Measurements from ENCODE around the gene SMOC2.

SMOC2 gene

DNA sequence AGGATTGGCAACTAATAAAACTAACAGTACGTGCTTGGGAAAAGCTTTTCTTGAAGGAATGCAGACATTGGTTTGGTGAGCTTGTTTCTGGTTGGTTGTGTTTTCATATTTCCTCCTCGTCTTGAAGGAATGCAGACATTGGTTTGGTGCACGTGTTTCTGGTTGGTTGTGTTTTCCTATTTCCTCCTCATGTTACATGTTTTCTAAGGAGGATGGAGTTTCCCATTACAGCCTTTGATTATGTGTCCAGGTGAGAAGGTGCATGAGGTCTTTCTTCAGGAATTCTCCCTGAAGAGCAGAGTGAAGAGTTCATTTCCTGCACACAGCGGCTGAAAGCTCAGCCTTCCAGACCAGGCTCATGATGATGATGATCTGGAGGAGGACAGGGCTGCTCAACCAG, 190.6 kb downstream of the SMOC2 start:
- Histone ChIP-seq H3K36me3 (ENCODE audit: control insufficient read depth, insufficient read depth, low read length) (no peaks in the 10 kb centered on the region), H3K27me3 (ENCODE audit: control insufficient read depth, insufficient read depth, low read length) (no peaks in the 10 kb centered on the region), H3K4me1 (ENCODE audit: control insufficient read depth, insufficient read depth, low read length) (no peaks in the 10 kb centered on the region), H3K9ac (ENCODE audit: low read depth, low read length) (no peak overlapping the region), H3K4me3 (ENCODE audit: low read depth, low read length) (no peak overlapping the region), H3K9me3 (ENCODE audit: control insufficient read depth, insufficient read depth, low read length) (no peaks in the 10 kb centered on the region)

DNA sequence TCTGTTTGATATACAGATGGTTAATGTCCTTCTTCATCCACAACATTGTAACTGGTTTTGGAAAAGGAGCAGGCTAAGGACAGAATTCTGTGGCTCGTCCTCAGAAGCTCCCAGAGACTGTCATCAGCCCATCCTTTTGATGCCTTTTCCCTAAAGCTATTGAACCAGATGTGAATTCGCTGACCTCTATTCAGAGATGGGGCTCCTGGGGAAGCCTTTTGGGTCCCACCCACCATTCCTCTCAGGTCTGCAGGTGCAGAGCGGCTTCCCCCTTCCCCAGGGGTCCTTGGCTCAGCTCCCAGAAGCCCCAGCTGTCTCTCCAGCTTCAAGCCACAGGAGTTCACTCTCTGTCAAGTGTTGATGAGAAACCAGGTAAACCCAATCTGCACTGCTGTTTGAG, 191.7 kb downstream of the SMOC2 start:
- H3K27me3 ChIP-seq (ENCODE audit: control insufficient read depth, insufficient read depth, low read length) = no peaks in the 10 kb centered on the region
- H3K9me3 ChIP-seq (ENCODE audit: control insufficient read depth, insufficient read depth, low read length) = no peaks in the 10 kb centered on the region

DNA sequence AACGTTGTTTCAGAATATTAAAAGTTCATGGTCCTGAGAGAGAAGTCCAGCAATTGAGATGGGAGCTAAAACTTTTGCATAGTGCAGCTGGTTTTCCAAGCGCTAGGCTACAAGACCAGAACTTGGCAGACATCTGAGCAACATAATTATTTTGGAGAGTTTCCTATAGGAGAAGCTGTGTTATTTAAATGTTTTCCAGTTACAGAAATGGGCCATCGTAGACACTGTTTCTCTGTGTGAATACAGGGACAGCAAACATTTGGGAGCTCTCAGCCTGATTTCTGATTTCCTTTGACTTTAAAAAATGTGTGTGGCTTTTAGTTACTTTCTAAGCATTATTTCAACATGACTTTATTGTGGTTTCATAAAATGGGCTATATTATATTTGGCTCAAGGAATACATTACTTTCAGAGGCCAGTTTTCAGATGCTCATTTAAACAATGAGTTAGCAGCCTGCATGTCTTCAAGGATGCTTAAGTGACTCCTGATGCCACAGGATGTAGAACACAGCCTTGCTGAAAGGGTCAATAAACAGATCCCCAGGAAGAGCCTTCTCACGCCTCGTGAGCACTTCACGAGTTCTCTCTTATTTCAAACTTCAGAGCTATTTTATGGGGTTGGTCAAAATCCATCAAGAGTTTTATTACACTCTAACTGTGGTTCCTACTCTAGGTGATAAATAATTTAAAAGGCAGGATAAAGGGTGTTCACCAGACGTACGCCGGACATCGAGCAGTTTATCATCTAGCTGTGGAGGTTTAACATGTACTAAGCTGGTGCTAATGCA, 193.8 kb downstream of the SMOC2 start:
- no peaks in the 10 kb centered on the region for H3K9me3 ChIP-seq (ENCODE audit: control insufficient read depth, insufficient read depth, low read length)
- no peaks in the 10 kb centered on the region for H3K36me3 ChIP-seq (ENCODE audit: control insufficient read depth, insufficient read depth, low read length)
- H3K9ac ChIP-seq (ENCODE audit: low read depth, low read length) = no peak overlapping the region
- H3K27me3 ChIP-seq (ENCODE audit: control insufficient read depth, insufficient read depth, low read length) = no peaks in the 10 kb centered on the region
- no peaks in the 10 kb centered on the region for H3K4me1 ChIP-seq (ENCODE audit: control insufficient read depth, insufficient read depth, low read length)
- no peak overlapping the region for H3K4me3 ChIP-seq (ENCODE audit: low read depth, low read length)

More for the DNA sequence above, 191.7 kb downstream of the SMOC2 start:
- H3K36me3 ChIP-seq (ENCODE audit: control insufficient read depth, insufficient read depth, low read length) = no peaks in the 10 kb centered on the region
- H3K9ac ChIP-seq (ENCODE audit: low read depth, low read length) = no peak overlapping the region
- H3K4me1 ChIP-seq (ENCODE audit: control insufficient read depth, insufficient read depth, low read length) = no peaks in the 10 kb centered on the region
- H3K4me3 ChIP-seq (ENCODE audit: low read depth, low read length) = no peak overlapping the region

DNA sequence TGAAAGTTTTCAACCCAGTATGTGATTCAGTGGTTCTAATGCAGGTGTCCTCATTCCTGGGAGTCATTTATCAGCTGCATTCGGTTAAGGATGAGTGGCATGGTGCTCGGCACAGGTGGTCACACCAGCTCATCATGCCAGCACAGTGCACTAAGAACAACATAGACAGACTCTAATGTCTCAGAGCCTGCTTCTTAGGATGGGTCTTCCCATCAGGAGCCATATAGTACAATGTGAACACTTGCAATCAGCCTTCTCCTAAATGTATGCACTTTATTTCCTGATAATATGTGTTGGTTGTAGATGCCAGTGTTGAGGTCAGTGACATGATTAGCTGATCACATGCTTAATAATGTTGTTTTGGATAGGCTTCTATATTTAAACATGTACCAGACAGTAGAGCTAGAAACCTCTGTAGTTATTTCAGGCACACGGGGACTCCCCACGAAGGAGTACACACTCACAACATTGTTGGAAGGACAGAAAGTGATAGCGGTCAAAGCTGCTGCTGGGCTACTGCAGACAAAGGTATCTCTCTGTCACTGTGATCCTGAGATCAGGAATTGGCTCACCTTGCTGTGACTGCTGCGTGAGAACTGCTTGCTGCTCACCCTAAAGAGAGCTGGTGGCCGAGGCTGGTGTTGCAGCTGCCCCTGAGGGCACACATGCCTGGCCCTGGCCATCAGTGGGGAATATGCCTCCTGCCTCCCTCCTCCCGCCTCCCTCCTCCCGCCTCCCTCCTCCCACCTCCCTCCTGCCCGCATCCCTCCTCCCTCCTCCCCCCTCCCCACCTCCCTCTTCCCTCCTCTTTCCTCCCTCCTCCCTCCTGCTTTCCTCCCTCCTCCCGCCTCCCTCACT, 195.4 kb downstream of the SMOC2 start:
- no peaks in the 10 kb centered on the region for H3K27me3 ChIP-seq (ENCODE audit: control insufficient read depth, insufficient read depth, low read length)
- H3K36me3 ChIP-seq (ENCODE audit: control insufficient read depth, insufficient read depth, low read length) = no peaks in the 10 kb centered on the region
- H3K9me3 ChIP-seq (ENCODE audit: control insufficient read depth, insufficient read depth, low read length) = no peaks in the 10 kb centered on the region
- H3K4me1 ChIP-seq (ENCODE audit: control insufficient read depth, insufficient read depth, low read length) = peaks cover 3% of the 10 kb centered on the region
- H3K9ac ChIP-seq (ENCODE audit: low read depth, low read length) = no peak overlapping the region
- no peak overlapping the region for H3K4me3 ChIP-seq (ENCODE audit: low read depth, low read length)

DNA sequence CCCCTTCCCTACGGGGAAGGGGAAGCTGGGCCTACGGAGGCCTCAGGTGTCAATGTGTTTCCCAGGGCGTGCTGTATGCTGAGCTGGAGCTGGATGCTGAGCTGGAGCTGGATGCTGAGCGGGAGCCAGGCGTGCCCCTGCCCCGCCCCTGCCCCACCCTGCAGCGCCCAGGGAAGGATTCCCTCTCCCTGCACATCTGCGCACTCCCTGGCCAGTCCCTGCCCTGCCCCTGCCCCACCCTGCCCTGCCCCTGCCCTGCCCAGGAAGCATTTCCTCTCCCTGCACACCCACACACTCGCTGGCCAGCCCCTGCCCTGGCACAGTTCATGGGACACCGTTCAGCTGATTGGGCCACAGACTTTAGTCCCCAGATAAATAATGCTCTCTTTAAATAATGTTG, 196.8 kb downstream of the SMOC2 start:
- Histone ChIP-seq H3K9me3 (ENCODE audit: control insufficient read depth, insufficient read depth, low read length) (no peaks in the 10 kb centered on the region), H3K27me3 (ENCODE audit: control insufficient read depth, insufficient read depth, low read length) (no peaks in the 10 kb centered on the region), H3K9ac (ENCODE audit: low read depth, low read length) (no peak overlapping the region), H3K4me1 (ENCODE audit: control insufficient read depth, insufficient read depth, low read length) (peaks cover 4% of the 10 kb centered on the region), H3K4me3 (ENCODE audit: low read depth, low read length) (no peak overlapping the region), H3K36me3 (ENCODE audit: control insufficient read depth, insufficient read depth, low read length) (no peaks in the 10 kb centered on the region)

DNA sequence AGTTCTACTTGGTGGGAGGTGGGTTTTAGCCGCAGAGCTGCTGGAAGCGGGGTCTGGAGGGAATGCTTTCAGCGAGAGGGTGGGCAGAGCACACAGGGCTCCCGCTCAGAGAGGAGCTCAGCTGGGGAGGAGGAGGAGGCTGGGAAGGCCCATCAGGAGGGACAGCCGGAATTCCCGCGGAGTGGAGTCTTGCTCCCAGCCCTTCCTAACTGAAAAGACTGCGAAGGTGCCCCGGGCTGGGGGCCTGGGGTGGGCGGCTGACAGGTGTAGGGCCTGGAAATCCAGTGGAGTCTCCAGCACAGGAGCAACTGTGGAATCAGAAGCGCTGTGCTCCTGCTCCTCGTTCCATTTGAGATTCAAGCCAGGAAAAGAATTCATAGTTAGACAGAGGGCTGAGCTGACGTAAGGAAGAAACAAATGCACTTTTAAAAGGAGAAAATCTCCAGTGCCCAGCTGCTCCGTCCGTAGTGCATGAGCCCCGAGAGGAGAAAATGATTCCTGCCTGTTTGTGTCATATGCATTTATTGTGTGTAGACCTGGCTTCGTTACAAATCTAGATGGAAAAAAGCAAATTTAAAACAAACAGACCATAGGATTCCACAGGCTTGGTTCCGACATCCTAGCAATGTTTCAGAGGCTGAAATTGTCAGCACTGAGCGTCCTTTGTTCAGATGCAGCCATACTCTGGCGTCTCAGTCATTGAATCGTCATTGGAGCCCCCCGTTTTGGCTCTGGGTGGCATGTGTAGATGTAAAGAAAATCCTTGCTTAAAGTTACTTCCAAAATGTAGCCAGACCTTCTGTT, 197.7 kb downstream of the SMOC2 start:
- H3K36me3 ChIP-seq (ENCODE audit: control insufficient read depth, insufficient read depth, low read length) = no peaks in the 10 kb centered on the region
- H3K4me3 ChIP-seq (ENCODE audit: low read depth, low read length) = no peak overlapping the region
- peaks cover 4% of the 10 kb centered on the region for H3K4me1 ChIP-seq (ENCODE audit: control insufficient read depth, insufficient read depth, low read length)
- no peaks in the 10 kb centered on the region for H3K9me3 ChIP-seq (ENCODE audit: control insufficient read depth, insufficient read depth, low read length)
- no peak overlapping the region for H3K9ac ChIP-seq (ENCODE audit: low read depth, low read length)
- no peaks in the 10 kb centered on the region for H3K27me3 ChIP-seq (ENCODE audit: control insufficient read depth, insufficient read depth, low read length)

DNA sequence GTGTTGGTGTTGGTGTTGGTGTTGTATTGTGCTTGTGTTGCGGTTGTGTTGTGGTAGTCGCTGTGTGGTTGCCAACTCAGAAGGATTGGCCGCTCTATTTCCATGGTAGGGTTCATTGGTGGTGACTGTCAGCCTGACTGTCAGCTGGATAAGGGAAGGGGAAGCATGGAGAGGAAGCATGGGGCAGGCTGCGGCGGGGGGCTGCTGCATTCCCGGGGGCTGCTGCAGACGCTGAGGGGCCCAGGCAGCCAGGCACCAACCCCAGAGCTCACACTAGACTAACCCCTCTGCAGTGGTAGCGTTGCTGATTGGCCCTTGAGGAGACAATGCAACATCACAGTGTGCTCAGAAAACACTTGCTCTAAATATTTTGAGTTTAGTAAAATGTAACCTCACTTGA, 199.2 kb downstream of the SMOC2 start:
- Histone ChIP-seq H3K27me3 (ENCODE audit: control insufficient read depth, insufficient read depth, low read length) (no peaks in the 10 kb centered on the region), H3K4me1 (ENCODE audit: control insufficient read depth, insufficient read depth, low read length) (peaks cover 4% of the 10 kb centered on the region), H3K9ac (ENCODE audit: low read depth, low read length) (no peak overlapping the region), H3K9me3 (ENCODE audit: control insufficient read depth, insufficient read depth, low read length) (no peaks in the 10 kb centered on the region), H3K36me3 (ENCODE audit: control insufficient read depth, insufficient read depth, low read length) (no peaks in the 10 kb centered on the region), H3K4me3 (ENCODE audit: low read depth, low read length) (no peak overlapping the region)

DNA sequence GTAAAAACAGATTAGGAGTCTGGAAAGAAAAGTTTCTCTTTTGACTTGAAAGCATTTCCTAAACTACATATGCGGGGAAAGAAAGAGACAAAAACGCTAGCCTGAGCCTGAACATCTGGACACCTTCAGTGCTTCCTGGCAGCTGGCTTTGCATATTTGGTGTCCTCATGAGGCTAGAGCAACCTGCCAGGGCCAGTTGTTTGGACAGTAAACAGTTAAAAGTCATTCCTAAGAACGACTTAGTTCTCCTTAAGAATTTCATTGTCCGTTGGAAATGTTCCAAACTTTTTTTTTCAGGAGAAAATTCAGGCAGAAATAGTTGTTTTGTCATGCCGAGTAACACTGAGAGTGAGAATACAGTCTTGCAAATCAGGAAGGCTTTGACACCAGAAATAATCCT, 199.8 kb downstream of the SMOC2 start:
- H3K9ac ChIP-seq (ENCODE audit: low read depth, low read length) = no peak overlapping the region

DNA sequence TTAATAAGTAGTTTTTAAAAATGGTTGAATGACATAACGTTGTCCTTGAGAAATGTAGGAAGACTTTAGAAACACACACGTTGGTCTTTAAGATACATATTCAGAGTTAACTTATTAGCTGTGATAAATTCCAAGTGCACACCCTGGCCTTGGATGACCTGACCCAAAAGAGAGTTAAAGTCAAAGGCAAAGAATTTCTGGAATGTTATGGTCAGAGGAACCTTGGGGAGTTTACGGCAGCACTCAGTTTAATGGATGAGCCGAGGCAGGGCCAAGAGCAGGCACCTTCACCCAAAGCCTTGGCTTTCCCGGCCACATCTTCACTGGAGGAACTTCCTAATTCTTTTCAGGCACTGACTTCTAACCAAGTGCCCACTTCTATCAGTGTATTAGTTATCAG, 200.5 kb downstream of the SMOC2 start:
- Histone ChIP-seq H3K9me3 (ENCODE audit: control insufficient read depth, insufficient read depth, low read length) (no peaks in the 10 kb centered on the region), H3K36me3 (ENCODE audit: control insufficient read depth, insufficient read depth, low read length) (no peaks in the 10 kb centered on the region), H3K9ac (ENCODE audit: low read depth, low read length) (no peak overlapping the region), H3K27me3 (ENCODE audit: control insufficient read depth, insufficient read depth, low read length) (no peaks in the 10 kb centered on the region), H3K4me3 (ENCODE audit: low read depth, low read length) (no peak overlapping the region), H3K4me1 (ENCODE audit: control insufficient read depth, insufficient read depth, low read length) (peaks cover 4% of the 10 kb centered on the region)

More for the DNA sequence above, 199.8 kb downstream of the SMOC2 start:
- Histone ChIP-seq H3K4me3 (ENCODE audit: low read depth, low read length) (no peak overlapping the region), H3K27me3 (ENCODE audit: control insufficient read depth, insufficient read depth, low read length) (no peaks in the 10 kb centered on the region), H3K4me1 (ENCODE audit: control insufficient read depth, insufficient read depth, low read length) (peaks cover 4% of the 10 kb centered on the region), H3K9me3 (ENCODE audit: control insufficient read depth, insufficient read depth, low read length) (no peaks in the 10 kb centered on the region), H3K36me3 (ENCODE audit: control insufficient read depth, insufficient read depth, low read length) (no peaks in the 10 kb centered on the region)

DNA sequence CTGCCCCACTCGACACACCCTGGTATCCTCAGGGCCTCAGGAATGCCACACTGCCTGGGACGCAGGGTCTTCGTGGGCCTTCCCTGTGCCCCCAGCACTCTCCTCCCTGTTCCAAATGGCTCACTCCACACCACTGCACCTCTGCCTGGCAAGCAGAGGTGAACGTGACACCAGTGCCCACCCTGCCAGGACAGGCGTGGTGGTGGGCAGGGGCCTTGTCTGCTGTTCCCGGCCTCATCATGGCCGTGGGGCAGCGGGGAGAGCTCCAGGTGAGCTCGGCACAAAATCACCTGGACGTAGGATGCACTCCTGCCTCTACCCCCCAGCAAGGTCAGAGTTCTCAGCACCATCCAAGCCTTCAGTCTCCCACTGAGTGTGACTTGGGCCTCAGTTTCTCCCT, 202.4 kb downstream of the SMOC2 start:
- Histone ChIP-seq H3K36me3 (ENCODE audit: control insufficient read depth, insufficient read depth, low read length) (no peaks in the 10 kb centered on the region), H3K27me3 (ENCODE audit: control insufficient read depth, insufficient read depth, low read length) (no peaks in the 10 kb centered on the region), H3K9me3 (ENCODE audit: control insufficient read depth, insufficient read depth, low read length) (no peaks in the 10 kb centered on the region), H3K9ac (ENCODE audit: low read depth, low read length) (no peak overlapping the region), H3K4me3 (ENCODE audit: low read depth, low read length) (no peak overlapping the region), H3K4me1 (ENCODE audit: control insufficient read depth, insufficient read depth, low read length) (peaks cover 4% of the 10 kb centered on the region)

DNA sequence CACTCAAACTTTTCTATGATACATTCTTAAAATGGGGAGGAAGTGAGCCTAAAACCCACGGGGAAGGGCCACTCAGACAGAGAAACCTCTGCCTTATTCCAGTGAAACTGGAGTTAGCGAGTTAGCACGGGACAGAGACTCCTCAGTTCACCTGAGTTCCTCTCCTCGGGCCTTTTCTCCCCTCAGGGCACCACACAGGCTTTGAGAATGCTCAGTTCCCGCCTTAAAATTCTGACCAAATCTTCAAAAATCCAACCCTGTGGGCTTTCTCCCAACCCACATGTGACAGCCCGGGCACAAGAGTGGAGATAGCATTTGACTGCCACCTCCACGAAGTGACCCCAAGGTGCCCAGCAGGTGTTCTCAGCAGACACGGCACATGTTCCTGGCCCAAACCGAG, 204.3 kb downstream of the SMOC2 start:
- no peaks in the 10 kb centered on the region for H3K9me3 ChIP-seq (ENCODE audit: control insufficient read depth, insufficient read depth, low read length)
- peaks cover 7% of the 10 kb centered on the region for H3K4me1 ChIP-seq (ENCODE audit: control insufficient read depth, insufficient read depth, low read length)
- H3K4me3 ChIP-seq (ENCODE audit: low read depth, low read length) = no peak overlapping the region
- H3K9ac ChIP-seq (ENCODE audit: low read depth, low read length) = no peak overlapping the region
- H3K27me3 ChIP-seq (ENCODE audit: control insufficient read depth, insufficient read depth, low read length) = no peaks in the 10 kb centered on the region
- no peaks in the 10 kb centered on the region for H3K36me3 ChIP-seq (ENCODE audit: control insufficient read depth, insufficient read depth, low read length)

All from iPS-15b (cell line).